Suppressor macrophage (primary cell): ENCODE results near the gene ALKBH3.
A peak's percentile ranks its signal among the peaks of the same experiment; 100 is the strongest.

Experiments
- DNase-seq, 4 experiments: peaks; one replicate each; pipeline ENCODE4 v3.0.0-alpha.2; 2020 to 2022

ALKBH3 gene

DNA sequence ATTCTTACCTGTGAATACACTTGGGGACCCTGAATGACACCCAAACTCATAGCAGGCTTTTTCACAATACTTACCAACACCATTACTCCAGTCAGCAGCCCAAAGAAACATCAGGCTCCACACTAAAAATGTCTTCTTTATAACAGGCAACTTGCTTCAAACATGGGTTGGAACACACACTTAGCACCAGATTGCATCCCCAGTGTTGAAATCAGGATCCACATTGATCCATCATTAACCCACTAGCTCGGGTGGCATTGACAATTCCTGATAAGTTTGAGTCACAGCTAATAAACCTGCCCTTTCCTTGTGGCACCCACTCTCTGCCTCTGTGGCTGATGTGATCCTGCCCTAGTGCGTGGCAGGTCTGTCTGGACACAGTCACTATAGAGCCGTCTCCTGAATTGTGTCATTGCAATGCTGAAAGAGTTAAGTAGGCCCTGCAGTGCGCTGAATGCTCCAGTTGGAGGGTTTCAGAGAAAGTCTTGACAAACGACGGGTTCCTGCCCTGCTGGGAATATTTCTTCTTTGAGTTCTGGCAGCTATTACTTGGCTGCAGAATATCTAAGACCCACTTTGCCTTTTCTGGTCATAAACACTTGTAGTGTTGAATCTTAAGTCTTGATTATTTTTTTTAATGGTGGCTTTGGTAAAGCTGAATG is 42.2 kb downstream of the ALKBH3 start:
- DNase-seq = no peak

DNA sequence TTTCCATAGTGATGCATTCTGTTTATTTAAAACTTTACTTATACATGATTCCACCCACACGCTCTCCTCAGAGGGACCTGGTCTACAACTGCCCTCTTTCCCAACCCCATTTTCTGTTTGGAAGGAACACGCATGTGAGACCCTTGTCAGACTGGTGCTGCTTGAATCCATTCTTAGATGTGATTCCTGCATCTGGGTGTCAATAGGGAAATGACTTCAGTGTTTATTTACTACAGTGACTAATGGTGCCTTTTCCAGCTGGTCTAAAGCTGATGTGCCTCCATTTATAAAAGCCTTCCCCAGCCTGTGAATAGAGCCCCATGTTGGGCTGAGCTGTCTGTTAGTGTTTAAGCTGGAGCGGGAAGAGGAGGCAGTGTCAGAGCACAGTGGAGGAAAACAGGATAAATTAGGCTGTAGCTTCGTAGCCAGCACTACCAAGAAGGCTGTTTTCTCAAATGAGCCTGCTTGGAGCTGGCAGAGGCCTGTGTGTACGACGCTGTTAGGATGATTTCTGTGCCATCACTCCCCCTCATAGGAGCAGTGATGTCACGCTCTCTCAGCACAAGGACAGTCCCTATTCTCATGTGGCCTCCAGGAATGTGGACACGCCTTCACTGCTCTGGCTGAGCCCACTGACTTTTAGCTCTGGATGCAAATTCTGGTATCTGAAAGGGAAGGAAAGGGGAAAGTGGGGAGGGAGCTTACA is 42.9 kb downstream of the ALKBH3 start:
- DNase-seq = no peak

DNA sequence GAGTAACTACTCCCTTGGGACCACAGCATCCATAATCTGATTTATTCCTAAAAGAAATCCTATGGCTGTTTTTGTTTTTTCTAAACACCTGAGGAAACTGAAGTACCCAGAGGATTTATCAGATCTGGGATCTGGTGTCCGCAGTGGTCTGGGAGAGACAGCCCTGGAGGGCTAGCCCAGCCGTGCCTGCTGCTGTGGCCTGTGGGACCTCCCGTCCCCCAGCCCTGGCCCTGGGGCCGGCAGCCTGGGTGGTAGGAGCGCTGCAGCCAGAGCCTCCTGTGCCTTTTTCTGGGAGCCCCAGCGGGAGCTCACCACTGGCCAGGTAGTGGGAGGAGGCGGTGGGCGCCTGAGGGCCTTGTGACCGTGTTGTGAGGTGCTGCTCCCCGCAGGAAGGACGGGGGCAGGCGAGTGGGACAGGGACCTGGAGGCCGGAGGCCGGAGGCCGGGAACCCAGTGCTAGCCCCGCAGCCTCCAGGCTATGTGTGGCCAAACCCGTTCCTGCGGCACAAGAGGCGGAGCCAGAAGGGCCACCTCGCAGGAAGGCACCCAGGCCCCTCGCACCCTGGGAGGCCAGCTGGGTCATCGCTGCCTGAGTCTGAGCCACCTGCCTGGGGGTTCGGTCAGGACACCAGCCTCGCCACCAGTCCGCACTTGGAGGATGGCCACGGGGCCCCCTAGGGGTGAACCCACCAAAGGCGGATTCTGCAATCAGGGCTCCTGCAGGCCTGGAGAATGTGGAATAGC is 43.7 kb downstream of the ALKBH3 start:
- DNase-seq = no peak

DNA sequence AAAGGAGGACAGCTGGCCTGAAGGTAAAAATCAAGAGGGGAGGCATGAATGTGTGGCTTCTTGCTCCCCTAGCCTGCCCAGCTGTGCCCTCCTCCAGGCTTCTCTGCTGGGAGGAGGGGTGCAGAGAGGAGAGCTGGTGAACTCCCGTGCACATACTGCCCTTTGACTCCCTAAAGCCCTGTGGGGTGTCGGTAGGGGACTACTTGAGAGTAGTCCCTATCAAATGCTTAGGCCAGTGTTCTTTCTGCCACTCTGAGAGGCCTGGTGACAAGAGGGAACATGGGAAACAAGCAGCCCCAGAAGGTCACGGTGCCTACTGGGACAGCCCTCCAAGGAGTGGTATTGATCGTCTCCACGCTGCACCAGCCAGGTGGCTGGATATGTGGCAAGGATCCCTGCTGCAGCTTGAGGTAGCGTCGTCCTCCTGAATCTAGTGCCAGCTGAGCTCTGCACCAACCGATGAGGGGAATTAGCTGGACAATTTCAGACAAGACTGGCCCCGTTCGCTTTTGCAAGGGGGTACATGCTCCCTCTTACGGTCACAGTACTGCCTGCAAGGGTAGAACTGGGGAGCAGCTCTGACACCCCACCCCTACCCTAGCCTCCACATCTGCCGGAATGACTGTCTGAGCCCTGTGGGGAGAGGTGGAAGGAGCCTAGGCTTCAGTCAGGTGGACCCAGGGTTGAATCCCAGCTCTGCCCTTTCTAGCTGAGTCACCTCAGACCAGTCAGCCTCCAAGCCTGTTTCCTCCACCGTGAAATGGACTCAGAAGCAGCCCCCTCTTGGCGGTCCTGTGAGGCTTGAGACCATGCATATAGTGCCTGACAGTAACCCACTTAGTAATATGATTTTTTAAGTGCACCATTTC is 44.7 kb downstream of the ALKBH3 start:
- no peak for DNase-seq

DNA sequence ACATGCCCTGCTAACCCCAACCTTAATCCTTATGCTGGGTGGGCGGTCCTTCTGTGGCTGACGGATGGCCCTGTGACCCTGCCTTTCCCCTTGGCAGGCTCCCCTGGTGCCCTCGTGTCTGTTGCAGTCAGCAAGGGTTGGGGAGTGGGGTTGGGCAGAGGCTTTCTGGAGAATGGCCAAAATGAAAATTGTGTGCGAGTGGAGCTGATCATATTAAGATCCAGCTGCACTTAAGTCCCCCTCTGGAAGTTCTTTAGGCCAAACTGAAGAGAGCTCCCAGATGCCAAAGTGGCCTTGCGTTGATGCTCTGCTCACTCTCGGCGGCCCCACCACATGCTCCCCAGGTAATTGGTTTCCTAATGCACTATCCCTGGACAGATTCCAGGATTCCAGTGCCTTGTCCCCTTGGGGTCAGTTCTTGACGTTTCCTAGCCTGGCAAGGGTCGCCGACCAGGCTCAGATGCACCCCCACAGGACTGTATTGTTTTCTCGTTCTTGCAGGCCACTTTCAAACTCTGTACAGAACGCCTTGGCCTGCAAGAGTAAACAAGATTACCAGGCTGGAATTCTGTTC is 45.4 kb downstream of the ALKBH3 start:
- no peak for DNase-seq

DNA sequence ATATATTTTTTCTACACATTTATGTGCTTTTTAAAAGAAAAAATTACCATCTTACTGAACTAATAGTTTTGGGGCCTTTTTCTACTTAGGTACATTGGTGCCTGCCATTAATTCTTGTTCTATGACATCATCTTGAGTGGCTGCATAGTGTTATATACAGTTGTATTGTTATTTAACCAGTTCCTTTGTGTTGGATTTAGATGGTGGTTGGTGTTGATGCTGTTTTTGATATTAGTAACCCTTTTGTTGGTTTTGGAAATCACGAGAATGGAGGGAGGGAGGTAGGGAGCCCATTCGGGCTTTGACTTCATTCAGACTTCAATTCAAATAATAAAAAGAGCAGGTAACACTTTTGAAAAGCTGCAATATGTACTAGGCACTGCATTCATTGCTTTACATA is 46.4 kb downstream of the ALKBH3 start:
- DNase-seq = no peak

DNA sequence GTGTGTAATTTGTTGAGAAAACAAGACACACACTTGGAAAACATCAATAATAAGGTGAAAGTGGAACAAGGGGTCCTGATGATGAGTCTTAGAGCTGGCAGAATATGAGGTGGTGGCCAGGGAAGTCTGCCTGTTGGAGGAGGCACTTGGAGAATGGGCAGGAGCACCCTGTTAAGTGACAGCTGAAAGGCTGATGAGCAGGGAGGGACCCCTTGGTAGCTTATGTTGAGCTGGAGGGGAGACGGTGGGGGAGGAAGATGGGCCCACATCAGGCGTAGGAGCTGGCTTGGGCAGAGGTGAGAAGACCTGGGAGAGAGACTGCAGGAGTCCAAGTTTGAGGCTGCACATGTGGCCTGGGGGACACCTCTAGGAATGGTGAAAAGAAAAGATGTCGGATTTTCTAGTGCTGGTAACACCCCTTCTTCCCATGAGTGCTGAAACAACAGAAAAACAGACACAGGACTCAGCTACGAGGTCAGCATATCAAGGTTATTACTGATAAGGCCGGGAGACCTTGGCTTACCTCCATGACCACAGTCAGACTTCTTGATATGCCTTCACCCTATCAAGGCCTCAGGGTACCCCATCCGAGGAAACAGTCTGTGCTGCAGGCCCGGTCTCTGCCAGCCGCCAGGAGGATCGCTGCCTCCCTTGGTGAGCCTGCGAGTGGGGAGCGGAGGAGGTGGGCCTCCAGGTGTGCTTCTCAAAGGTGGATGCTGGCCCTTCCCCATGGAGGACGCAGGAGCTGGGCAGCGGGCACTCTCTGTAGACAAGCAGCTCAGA is 47.5 kb downstream of the ALKBH3 start:
- DNase-seq = no peak

DNA sequence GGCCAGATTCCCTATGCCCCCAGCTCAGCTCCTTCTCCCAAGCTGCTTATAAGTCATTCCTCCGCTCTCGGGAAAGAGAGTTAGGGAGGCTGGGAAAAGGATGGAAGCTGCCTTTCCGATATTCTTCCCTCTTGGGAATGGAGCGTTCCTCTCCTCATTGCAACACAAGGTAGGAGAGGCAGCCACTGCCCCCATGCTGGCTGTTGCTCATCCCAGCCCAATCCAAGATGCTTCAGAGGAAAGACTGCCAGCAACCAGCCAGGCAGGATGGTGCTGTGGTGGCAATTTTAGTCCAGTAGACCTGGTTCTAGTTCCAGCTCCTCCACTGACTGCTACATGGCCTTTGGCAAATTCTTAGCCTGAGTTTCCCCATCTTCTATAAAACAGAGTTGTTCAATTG is 48.1 kb downstream of the ALKBH3 start:
- DNase-seq = no peak

DNA sequence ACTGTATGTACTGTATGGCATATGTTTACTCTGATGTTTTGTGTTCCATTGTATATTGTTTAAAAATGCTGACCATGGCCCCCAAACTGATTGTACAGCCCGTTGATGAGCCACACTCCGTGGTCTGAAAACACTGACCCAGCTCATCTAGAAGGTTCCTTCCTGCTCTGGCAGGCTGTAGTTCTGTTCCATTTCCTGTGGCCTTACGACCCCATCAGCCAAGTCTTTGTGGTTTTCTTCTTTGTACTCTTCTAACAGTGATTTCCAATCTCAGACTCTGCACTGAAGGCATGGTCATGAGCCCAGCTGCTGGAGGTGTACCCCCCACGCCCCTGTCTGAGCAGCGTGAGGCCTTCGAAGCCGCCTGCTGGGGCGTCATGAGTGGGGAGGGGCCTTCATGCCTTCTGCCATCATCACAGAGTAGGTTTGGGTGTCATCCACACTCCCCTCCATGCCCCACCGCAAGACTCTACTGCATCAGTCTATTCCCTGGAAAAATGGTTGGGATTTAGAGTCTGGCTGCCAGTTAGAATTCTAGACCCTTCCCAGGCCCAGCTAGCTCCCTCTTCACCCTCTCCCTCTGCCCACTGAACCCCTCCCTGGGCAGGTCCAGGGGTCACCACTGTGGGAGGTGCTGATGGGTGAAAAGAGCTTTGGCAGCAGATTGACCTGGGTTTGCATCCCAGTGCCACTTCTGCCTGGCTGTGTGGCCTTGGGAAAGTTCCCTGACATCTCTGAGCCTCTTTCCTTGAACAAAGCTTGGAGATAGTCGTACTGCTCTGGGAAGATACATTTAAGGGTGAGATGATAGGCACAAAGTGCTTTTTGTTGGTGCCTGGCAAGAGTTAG is 50.5 kb downstream of the ALKBH3 start:
- DNase-seq = no peak

DNA sequence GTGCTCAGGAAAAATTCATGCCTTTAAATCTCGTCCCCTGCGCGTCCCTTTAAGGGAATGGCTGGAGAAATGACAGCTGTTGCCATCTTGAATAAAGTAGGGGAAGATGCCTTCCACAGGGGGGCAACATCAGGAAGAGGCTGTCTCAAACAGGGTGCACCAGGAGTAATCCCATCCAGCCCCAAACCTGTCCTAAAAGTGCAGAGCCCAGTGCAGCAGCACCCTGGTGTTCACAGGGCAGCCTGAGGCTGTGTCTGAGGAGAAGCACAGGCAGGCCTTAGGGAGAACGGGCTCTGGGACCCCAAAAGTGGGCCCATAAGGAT is 51.0 kb downstream of the ALKBH3 start:
- no peak for DNase-seq

DNA sequence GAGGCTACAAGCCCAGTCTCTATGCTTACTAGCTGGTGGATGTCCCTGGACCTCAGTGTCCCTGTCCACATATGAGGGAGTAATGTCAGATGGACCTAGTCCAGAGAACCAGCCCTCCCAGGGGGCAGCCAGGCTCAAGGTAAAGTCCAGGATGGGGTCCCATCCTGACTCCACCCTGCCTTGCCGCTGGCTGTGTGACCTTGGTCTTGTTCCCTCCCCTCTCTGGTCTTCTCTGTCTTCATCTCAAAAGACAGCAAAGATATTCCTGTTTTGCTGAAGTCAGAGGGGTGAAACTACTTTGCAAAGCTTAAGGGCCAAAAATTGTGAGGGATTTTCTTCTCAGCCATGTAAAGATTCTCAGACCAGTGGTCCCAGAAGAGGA is 52.6 kb downstream of the ALKBH3 start:
- DNase-seq = no peak

DNA sequence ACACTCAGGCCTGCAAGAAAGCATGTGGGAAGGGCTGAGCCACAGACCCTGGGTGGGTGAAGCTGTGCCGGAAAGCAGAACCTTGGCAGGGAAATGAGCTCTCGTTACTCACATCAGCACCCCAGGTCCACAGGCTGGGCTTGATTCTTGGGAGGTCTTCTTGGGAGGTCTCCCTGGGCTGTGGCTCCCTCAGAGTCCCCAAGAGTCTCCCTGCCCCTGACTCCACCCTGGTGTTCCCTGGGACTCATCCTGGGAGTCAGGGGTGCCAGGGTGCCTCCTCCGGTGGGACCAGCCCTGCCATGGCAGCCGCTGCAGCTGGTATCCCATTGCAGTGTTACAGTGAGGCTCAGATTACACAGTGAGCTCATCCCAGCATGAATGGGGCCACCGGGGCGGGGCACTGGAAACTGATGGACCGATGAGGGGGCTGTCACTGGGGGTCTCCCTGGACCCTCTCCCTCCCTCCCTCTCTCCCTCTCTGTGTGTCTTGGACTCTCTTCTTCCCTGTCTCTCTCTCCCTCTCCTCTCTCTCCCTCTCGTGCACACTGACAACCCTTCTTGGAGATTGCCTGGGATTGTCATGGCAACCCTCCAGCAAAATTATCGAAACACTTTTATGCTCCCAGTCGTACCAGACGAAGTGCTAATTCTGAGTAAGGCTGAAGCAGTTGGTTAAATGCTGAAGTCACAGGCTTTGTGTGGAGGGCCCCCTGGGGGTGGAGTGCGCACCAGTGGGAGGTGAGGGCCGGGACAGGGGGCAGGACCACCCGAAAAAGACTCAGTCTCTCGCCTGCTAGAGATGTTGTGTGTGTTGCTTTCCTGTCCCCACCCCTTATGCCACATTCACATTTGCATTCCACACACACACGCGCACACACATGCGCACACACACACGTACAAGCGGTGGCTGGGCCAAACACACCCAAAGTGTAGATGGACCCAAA is 53.2 kb downstream of the ALKBH3 start:
- DNase-seq = peak in 2 of 4 experiments; percentile 10 to 27

DNA sequence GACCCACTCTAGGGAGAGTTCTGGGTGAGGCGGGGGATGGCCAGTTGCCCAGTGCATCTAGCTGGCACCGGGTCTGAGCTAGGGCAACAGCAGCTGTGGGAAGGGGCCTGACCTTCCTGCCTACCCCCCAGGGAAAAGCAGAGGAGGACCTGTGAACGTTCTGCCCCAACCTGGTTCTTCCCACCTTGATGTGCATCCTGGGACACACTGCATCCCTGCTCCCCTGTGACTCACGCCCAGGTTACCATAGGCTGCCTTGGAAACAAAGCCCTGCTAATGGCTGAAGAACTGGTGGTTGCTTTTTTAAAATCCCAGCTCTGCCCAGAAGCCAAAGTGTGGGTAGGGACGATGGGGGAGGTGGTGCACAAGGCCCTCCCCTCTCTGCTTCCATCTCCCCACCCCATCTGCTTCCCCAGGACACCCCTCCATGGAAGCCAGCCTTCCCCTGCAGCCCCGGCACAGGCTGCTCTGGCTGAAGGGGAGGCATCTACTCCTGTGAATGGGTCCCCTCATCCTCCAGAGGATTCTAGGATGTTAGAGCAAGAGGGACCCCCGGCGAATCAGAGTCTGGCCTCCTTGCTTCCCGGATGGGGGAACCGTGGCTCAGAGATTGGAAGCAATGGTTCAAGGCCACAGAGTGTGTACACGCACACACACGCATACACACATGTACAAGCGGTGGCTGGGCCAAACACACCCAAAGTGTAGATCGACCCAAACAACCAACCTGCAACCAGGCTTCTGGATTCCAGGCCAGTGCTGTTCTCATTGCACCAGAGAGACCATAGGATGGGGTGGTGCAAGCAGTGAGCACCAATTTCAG is 54.2 kb downstream of the ALKBH3 start:
- DNase-seq = no peak

DNA sequence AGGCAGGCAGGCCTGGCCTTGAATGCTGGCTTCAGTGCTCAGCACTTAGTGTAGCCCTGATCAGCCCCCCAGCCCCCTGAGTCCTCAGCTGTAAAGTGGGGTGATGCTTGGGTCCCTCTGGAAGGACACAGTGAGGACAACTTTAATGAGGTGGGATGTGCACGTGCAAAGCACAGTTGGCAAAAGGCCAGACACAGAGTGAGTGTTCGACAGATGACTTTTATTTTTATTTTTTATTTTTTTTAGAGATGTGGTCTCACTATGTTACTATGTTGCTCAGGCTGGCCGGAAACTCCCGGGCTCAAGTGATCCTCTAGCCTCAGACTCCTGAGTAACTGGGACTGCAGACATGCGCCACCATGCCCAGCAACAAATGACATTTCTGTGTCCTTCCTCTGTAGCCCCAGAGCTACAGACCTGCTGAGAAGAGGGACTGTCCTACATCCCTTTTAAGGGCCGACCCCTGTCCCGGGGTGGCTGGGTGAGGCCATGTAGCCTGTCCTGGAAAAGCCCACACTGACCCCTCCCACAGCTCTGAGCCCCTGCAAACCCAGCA is 54.9 kb downstream of the ALKBH3 start:
- DNase-seq = no peak

DNA sequence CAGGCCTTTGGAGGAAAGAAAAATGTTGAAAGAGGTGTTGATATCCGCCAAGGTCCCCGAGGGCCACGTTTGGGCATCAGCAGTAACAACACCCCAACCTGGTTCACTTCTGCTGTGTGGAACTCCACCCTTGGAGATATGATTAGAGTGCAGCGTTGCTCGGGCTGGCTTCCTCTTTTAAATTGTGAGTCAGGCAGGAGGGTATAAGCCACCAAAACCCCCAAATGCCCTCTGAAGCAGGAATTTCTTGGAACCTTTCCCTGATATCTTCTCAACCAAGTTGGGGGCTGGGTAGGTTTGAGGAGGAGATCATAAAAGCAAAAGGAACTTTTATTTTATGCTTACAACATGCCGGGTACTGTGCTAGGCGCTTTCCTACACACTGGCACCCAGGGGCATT is 55.4 kb downstream of the ALKBH3 start:
- no peak for DNase-seq

DNA sequence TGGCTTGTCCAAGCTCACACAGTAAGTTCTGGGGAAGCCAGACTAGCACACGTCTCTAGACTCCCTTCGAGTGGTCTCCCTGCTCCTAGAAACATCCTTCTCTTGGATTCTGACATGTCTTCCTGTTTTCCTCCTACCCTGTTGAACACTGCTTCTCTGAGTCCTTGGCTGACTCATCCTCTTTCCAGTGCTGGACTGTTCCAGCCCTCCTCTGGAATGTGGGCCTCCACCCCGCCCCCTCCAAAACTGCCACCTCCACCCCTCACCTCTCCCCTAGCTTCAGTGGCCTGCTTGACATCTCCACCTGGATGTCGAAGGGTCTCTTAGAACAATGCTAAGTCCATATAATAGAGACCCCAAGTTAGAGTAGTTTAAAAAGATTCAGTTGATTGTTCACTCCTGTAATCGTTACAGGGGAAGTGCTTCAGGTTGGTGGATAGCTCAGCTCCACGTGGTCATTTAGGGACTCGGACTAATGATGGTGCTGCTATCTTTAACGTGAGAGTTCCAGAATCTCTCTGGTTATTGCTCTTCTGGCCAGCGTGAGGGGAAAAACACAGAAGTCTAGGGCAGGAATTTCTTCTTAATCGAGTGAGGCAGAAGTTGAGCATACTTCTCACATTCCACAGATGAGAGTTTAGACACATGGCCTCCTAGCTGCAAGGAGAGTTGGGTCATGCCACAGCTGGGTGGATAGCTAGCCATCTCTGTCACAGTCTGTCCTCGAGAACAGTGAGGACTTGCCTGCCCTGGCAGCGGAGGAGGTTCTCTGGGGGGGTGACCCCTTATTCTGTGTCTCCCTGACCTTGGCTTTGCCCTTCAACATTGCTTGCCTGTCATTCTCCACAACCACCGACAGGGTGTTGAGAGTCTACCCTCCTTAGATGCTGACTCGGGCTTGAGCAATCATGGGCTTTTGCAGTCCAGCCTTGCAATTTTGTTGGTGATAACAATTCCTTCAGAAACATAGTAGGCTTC is 57.1 kb downstream of the ALKBH3 start:
- peak in 3 of 4 experiments; percentile 29 to 40 (median 34) for DNase-seq
